Tongue (tissue), 3 donors: Measurements from ENCODE around the gene WDR45B. TPM values are rescaled to one million over a fixed set of nuclear protein-coding genes. Genes with fewer than 3 reads are reported as not detected.
A peak's percentile ranks its signal among the peaks of the same experiment; 100 is the strongest.
"Not testable (repeated sequence)": the region's sequence is repeated elsewhere in the genome, so short reads cannot be mapped to it uniquely, and the experiment has no call there.

Experiments
- DNase-seq: peaks from one replicate; pipeline ENCODE4 v3.0.0-alpha.2; 2015
- small RNA-seq: library from RNA; depleted of rRNA; stranded (forward); fragments of <200 nt; gene quantifications from one replicate; pipeline ENCODE3, GENCODE V24; 2014; ENCODE audit warnings: low replicate concordance
- total RNA-seq: library from RNA; depleted of rRNA; stranded (reverse); fragments of >200 nt; gene quantifications from one replicate; pipeline ENCODE4 v1.2.3, GENCODE V29; 2014

WDR45B gene
- total RNA-seq, 1 donor from 2014 or later = 60.1 TPM

DNA sequence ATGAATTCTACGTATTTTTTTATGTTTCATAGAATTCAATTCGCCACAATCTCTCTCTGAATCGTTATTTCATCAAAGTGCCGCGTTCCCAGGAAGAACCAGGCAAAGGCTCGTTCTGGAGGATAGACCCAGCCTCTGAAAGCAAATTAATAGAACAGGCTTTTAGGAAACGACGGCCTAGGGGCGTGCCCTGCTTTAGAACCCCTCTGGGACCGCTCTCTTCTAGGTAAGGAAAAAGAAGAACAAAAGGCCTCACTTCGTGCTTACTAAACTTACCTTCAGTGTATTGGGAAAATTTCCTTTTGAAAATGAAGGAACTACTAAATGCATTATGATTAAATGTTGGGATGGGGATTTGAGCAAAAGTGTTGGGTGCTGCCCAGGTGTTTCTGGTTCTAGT lies 65.5 kb downstream of the WDR45B start:
- no peak for DNase-seq

DNA sequence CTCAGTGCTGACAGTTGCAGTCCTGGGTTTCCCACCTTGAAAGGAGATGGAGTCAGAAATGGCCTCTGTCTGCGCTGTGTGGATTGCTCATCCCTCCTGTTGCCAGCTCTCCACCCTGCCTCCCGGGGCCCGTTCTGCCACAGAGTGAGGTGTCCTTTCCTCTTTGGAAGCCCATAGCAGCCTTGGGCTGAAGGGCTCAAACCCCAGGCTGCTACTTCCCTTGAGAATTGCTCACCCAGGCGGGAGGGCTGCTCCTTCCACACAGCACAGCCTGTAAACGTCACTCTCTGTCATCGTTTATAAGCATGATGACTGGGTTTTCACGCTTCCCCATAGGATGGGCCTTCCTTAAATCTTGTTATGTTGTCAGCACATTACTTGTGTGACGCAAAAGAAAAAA lies 66.0 kb downstream of the WDR45B start:
- no peak for DNase-seq

DNA sequence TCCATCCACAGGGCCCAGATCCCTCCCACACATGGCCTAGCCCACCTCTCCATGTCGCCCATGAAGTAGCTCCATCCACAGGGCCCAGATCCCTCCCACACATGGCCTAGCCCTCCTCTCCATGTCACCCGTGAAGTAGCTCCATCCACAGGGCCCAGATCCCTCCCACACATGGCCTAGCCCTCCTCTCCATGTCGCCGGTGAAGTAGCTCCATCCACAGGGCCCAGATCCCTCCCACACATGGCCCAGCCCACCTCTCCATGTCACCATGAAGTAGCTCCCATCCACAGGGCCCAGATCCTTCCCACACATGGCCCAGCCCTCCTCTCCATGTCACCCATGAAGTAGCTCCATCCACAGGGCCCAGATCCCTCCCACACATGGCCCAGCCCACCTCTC lies 68.3 kb downstream of the WDR45B start:
- DNase-seq = not testable (repeated sequence)

DNA sequence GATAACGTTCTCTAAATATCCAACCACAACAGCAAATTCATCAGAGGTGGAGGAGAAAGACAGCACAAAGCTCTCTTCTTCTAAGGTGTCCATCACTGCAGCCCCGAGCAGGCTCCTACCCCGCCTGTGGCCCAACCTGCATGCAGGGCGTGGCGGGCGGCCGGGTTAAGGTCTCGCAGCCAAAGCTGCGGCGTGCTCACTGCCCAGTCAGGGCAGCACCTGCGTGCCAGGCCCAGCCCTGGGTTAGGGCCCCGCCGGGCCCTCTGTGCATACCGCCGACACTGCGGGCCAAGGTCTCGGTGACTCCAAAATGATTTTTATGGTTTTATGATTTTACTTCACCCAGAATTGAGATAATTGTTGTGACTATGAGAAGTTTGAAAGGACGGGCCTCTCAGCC lies 70.9 kb downstream of the WDR45B start:
- no peak for DNase-seq

DNA sequence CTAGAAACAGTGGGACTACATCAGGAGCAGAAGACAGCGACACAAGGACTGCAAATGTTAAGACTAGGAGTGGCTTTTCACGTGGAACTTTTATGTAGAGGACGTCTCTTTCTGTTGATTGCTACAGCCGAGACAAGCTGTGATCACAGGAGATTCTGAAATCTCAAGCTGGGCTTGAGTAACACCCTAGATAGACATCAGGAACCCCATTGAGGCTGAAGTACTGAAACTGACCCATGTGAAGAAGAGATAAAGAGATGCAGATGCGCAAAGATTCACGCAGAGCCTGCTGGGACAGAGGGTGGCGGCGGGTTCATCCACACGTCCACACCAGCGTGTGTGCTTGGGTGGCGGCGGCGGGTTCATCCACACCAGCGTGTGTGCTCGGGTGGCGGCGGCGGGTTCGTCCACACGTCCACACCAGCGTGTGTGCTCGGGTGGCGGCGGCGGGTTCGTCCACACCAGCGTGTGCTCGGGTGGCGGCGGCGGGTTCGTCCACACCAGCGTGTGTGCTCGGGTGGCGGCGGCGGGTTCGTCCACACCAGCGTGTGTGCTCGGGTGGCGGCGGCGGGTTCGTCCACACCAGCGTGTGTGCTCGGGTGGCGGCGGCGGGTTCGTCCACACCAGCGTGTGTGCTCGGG lies 72.5 kb downstream of the WDR45B start:
- not testable (repeated sequence) for DNase-seq

DNA sequence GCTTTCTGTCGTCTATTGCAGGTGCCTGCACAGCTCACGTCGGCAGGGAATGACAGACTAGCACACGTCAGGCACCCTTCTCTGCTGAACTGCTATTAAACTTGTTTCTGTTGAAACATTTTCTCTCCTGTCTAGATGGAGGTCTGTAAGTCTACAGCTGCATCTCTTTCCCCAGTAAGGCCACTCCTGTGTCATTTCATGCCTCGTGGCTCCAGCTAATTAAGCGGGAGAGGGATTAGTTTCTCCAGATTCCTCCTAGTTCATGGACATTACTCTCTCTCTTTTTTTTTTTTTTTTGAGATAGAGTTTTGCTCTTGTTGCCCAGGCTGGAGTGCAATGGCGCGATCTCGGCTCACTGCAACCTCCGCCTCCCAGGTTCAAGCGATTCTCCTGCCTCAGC lies 74.2 kb downstream of the WDR45B start:
- DNase-seq = no peak

DNA sequence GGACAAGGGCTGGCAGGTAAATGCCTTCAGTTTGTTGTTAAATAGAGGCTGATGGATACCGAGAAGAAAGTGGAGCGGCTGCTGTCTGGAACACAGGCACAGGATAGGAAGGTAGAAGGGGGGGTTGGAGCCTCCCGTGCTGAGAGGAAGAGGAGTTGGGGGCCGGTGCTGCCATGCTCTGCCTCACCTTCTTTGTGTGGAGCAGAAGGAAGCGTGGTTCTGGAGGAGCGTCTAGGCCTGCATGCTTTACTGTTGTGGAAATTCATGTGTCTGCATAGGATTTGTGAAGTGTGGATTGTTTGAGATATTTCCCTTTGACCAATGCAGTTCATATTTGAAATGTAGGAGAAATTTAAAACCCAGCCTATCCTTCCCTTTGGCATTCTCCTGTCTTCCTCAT lies 76.4 kb downstream of the WDR45B start:
- DNase-seq = no peak

DNA sequence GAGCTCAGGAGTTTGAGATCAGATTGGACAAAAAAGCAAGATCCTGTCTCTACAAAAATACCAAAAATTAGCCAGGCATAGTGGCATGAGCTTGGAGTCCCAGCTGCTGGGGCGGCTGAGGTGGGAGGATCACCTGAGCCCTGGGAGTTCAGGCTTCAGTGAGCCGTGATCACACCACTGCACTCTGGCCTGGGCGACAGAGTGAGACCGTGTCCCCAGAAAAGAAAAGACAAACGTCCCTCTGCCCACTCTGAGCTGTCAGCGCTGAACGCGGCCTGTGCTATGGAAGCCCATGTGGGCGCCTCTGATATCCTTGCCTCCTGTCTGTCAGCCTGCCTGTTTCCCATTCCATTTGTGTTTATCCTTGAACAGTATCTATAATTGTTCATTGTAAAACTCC lies 78.0 kb downstream of the WDR45B start:
- no peak for DNase-seq

DNA sequence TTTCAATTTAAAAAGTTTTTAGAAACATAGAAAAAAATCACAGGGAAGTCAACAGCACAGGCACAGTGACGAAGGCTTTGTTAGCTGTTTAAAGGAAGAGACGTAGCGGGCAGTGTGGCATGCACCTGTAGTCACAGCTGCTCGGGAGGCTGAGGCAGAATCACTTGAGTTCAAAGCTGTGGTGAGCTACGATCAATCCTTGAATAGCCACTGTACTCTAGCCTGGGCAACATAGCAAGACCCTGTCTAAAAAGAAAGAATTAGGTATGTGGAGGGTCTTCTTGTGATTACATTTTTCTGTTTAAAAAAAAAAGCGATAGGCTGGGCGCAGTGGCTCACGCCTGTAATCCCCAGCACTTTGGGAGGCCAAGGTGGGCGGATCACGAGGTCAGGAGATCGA lies 78.6 kb downstream of the WDR45B start:
- DNase-seq = no peak

DNA sequence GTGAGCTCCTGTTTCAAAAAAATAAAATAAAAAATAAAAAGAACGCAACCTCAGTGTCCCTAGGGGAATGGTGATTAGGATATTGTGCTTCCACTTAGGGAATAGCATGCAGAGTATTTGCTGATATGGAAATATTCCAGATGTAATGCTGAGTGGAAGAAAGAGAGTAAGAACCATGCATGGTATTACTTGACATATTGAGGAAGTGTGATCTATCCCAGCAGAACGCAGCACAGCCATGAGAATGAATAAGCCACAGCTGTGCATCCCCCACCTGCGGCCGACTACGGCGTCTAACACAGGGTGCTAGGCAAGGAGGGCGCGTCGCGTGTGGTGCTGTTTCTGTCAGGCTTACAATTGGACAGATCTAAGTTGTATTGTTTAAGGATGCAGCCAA lies 79.2 kb downstream of the WDR45B start:
- DNase-seq = no peak

DNA sequence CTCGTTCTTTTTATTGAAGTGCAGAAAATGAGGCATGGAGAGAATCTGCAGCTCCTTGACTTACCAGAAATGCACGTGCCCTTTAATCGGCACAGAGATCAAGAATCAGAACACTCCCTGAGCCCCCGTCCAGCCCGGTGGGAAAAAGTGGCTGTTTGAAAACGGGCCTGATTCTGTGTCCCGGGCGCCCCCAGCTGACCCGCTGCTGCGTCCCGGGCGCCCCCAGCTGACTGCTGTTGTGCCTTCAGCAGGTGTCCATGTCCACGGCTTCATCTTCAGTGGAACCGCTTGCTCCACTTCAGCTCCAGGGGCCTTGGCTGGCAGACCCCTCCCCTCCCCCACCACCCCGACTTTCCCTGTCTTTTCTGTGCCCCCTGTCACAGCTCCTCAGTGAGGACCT lies 81.0 kb downstream of the WDR45B start:
- DNase-seq = no peak

DNA sequence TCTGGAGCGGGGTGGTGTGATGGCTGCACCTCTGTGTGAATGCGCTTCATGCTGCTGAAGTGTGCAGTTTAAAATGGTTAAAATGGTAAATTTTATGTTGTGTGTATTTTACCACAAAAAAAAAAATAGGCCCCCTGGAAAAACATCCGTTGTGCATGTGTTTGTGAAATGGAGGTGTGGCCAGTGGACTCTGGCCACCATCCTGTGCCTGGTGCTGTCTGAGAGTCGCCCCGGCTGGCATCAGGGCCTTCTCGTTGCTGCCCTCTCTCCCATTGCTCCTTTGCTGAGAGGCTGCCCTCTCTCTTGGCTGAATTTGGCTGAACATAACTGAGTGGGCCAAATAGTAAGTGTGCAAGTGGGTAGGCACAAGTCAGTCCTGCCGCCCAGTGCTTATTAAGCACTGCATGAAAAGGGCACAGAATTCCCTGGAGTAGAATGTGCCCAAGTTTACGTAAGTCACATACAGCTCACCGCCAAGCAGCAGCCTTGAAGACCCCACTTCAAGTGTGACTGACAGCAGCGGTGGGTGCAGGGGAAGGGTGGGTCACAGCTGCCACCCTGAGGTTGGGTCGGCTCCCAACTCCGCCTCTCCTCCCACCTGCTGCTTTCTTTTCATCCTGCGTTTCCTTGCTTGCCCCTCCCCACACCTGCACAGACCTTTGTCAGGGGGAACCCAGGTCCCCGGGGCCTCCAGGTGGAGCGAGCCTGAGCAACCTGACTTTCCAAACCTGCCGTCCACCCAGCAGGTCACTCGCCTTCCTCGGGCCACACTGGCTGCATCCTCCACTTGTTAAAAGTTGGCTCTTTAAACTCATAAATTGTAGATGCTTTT lies 81.9 kb downstream of the WDR45B start:
- DNase-seq = no peak

DNA sequence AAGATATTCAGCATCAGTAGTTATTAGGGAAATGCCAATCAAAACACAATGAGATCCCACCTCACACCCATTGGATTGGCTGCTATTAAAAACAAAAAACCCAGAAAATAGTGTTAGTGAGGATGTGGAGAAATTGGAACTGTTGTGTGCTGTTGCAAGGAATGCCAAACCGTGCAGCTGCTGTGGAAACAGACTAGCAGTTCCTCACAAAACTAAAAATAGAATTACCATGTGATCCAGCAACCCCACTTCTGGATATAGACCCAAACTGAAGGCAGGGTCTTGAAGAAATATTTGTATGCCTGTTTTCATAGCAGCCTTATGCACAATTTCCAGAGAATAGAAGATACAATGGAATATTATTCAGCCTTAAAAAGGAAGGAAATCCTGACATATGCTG lies 82.7 kb downstream of the WDR45B start:
- DNase-seq = peak; percentile 79

Small RNA genes lying within 50 kb of the gene (small RNA-seq; reads per million reads assigned to genes)
- gene MIR4525 = not detected

Other genes with a start within 250 kb of the WDR45B start
- 26.4 TPM for gene HEXD, start 230.1 kb downstream of the WDR45B start, total RNA-seq
- gene OGFOD3, start 229.9 kb downstream of the WDR45B start, total RNA-seq = 22.8 TPM
- 36.6 TPM for gene CYBC1, start 197.7 kb downstream of the WDR45B start, total RNA-seq
- 73.0 TPM for gene NARF, start 189.7 kb downstream of the WDR45B start, total RNA-seq
- 51.7 TPM for gene FOXK2, start 128.7 kb downstream of the WDR45B start, total RNA-seq
- 40.9 TPM for gene RAB40B, start 50.3 kb upstream of the WDR45B start, total RNA-seq
- 23.3 TPM for gene FN3KRP, start 68.3 kb upstream of the WDR45B start, total RNA-seq
- 8.4 TPM for gene FN3K, start 87.2 kb upstream of the WDR45B start, total RNA-seq
- gene TBCD, start 103.6 kb upstream of the WDR45B start, total RNA-seq = 40.4 TPM
- 7.6 TPM for gene ZNF750, start 191.6 kb upstream of the WDR45B start, total RNA-seq